Neural progenitor cell (in vitro differentiated cells): Measurements from ENCODE around the gene SETDB2.

Experiments
- CTCF ChIP-seq: fragments of 200-600 bp; sonication (generic); IDR thresholded peaks from 2 replicates; pipeline ENCODE4 v1.5.1; 2017; ENCODE audit warnings: antibody characterized with exemption, mild to moderate bottlenecking
- EZH2 ChIP-seq: fragments of 200-600 bp; sonication (generic); IDR thresholded peaks from 2 replicates; pipeline ENCODE4 v1.6.1; 2017; ENCODE audit warnings: antibody characterized with exemption, mild to moderate bottlenecking, moderate library complexity
- EZH2phosphoT487 ChIP-seq: fragments of 200-600 bp; sonication (generic); IDR thresholded peaks from 2 replicates; pipeline ENCODE4 v1.6.1; 2017; ENCODE audit warnings: antibody characterized with exemption

GRCh38 chr13:49436890-49437289 lies 7.2 kb upstream of the SETDB2 start:
- no peak for TF ChIP-seq CTCF
- TF ChIP-seq EZH2: no peak
- TF ChIP-seq EZH2phosphoT487: no peak
